ENCODE measurements around the gene FNDC8.
A peak's percentile ranks its signal among the peaks of the same experiment; 100 is the strongest.
"Not testable (repeated sequence)": the region's sequence is repeated elsewhere in the genome, so short reads cannot be mapped to it uniquely, and the experiment has no call there.

The FNDC8 gene

DNA sequence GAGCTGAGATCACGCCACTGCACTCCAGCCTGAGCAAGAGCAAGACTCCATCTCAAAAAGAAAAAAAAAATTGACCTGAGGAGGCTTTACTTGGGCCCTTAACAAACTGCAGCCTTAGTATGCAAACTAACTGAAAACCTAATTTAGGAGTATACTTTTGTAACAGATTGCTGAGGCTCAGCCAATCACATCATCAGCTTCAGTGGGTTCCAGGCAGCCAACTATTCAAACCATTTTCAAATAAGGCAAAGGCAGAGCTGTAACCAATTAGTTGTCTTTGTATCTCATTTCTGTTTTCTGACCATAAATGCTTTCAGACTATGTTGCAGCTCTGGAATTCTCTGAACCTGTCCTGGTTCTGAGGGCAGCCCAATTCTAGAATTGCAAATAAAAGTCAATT, 25.7 kb upstream of the FNDC8 start:
- no peak for DNase-seq (ENCODE audit: low read depth)

- no peak for DNase-seq (ENCODE audit: low read depth)
Observed at GRCh38 chr17:35097776-35098175, 23.6 kb upstream of the FNDC8 start.

- DNase-seq (ENCODE audit: low read depth): no peak
Observed at GRCh38 chr17:35099908-35100307, 21.5 kb upstream of the FNDC8 start.

- no peak for DNase-seq (ENCODE audit: low read depth)
Observed at GRCh38 chr17:35101036-35101435, 20.4 kb upstream of the FNDC8 start.

DNA sequence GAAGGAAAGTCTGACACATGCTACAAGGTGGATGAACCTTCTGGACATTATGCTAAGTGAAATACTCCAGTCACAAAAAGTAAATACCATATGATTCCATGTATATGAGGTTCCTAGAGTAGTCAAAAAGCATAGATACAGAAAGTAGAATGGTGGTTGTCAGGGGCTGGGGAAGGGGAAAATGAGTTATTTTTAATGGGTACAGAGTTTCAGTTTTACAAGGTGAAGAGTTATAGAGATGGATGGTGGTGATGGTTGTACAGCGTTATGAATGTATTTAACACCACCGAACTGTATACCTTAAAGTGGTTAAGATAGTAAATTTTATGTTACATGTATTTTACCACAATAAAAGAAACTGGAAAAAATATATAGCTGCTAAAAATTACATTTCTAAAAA, 19.7 kb upstream of the FNDC8 start:
- DNase-seq (ENCODE audit: low read depth): no peak

DNA sequence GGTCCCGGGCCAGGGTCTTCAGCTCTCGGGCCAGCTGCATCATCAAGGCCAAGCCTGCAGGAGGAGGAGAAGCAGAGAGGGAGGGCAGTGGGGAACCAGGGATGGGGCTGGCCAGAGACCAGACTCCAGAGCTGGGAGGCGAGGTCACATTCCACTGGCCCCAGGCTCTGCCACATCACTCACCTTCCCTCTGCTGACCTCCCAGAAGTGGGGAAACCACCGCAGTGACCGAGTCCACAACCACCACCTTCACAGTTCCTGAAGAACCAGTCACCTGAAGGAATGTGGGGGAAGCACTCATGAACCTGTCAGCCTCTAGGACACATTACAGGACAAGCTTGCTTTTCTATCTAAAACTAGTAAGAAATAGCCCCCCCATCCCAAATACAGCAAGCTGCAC, 18.1 kb upstream of the FNDC8 start:
- no peak for DNase-seq (ENCODE audit: low read depth)

DNA sequence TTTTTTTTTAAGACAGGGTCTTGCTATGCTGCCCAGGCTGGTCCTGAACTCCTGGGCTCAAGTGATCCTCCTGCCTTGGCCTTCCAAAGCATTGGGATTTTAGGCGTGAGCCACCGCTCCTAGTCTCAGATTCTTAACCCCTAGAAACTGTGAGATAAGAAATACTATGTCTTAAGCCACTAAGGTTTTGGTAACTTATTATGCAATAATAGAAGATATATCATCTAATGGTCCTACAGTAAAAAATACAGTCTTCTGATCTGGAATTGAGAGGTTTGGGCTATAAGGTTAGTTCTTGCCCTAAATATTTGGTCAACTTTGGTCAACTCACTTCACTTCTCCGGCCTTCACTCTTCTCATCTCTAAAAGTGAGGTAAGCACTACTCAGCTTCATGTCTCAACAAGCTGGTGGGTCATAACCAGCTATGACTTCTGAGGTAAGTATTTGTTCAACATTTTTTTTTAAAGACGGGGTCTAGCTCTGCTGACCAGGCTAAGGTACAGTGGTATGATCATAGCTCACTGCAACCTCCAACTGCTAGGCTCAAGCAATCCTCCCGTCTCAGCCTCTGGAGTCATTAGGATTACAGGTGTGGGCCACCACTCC, 16.5 kb upstream of the FNDC8 start:
- no peak for DNase-seq (ENCODE audit: low read depth)

DNA sequence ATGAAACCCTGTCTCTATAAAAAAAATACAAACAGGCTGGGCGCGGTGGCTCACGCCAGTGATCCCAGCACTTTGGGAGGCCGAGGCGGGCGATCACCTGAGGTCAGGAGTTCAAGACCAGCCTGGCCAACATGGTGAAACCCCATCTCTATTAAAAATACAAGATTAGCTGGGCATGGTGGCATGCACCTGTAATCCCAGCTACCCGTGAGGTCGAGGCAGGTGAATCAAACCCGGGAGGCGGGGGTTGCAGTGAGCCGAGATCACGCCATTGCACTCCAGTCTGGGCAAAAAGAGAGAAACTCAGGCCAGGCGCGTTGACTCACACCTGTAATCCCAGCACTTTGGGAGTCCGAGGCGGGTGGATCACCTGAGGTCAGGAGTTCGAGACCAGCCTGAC, 10.6 kb upstream of the FNDC8 start:
- not testable (repeated sequence) for DNase-seq (ENCODE audit: low read depth)

DNA sequence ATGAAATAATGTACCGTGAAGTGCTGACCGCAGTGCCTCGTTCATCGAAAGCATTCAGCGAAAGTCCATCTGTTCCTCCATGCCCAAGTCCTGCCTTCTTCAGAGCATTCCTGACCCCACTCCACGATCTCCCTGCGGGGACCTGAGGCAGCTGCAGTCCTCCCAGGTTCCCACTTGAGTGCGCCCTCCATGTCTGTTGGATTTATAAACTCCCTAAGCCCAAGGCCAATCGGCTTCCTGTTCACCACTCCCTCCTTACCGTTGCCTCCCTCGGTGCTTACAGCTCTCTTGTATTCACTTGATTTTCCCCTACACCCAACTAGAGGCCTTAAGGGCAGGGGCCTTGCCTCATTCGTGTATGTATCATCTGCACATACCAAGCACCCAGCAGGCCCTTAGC, 4.6 kb upstream of the FNDC8 start:
- DNase-seq (ENCODE audit: low read depth): no peak

- DNase-seq (ENCODE audit: low read depth): no peak
Observed at GRCh38 chr17:35117984-35118383, 3.4 kb upstream of the FNDC8 start.

- peak; percentile 70 for DNase-seq (ENCODE audit: low read depth)
Observed at GRCh38 chr17:35119370-35120165, 1.8 kb upstream of the FNDC8 start, which contains the start of gene RAD51D. Gene RAD51D, minus strand, starts transcription at chr17:35119860. Its CDS starts 247 bp downstream, at chr17:35119613.

- no peak for DNase-seq (ENCODE audit: low read depth)
Observed at GRCh38 chr17:35127751-35128514, 6.5 kb downstream of the FNDC8 start.

DNA sequence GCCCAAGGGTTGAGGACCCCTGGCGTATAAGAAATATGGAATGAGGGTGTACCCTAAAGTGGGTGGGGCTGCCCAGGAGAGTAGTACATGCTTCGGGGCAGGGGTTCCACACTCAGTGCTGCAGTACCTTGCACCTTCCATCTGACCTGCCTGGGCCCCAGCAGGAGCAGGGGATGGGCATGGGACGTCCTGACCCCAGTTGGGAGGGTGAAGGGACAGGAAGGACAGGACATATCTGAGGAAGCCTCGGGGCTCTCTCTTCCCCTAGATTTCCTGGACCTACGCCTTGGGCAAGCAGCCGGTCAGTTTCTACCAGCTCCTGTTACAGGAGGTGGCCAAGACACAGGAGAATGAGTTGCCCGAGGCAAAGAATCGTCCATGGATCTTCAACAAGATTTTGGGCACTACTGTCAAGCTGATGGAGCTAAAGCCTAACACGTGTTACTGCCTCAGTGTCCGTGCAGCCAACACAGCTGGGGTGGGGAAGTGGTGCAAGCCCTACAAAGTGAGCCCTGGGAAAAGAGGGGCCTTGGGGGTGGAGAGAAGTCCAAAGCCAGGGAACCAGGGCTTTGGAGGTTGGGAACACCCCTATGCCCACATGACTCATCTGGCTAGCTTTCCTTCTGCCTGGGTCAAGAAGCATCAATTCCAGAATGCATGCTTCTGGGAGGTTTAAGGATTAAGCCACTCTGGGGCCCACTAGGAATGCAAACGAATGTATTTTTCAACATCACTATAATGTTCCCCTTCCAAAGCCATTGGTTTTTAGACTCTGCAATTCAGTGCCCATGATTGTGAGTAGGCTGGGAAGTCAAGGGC, 7.9 kb downstream of the FNDC8 start:
- DNase-seq (ENCODE audit: low read depth): no peak

DNA sequence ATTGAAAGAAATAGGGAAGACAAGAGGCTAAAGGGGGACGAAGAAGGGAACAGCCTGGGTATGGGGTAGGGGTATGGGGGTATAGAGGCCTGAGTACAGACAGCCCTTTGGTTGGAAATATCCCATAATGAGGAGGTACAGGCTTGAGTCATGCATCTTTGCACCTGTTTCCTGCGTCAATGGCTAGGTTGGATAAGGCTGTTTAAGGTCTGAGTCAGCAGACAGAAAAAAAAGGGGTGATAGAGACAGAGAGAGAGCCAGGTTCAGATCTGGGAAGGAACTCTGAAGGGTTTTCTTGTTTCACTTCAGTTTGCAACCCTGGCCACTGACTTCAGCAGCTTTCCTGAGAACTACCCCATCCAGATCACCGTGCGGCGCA, 8.5 kb downstream of the FNDC8 start:
- DNase-seq (ENCODE audit: low read depth): no peak

- DNase-seq (ENCODE audit: low read depth): no peak
Observed at GRCh38 chr17:35130392-35130791, 9.0 kb downstream of the FNDC8 start.

- no peak for DNase-seq (ENCODE audit: low read depth)
Observed at GRCh38 chr17:35132099-35132498, 10.7 kb downstream of the FNDC8 start.

- DNase-seq (ENCODE audit: low read depth): no peak
Observed at GRCh38 chr17:35132816-35133550, 11.6 kb downstream of the FNDC8 start.

DNA sequence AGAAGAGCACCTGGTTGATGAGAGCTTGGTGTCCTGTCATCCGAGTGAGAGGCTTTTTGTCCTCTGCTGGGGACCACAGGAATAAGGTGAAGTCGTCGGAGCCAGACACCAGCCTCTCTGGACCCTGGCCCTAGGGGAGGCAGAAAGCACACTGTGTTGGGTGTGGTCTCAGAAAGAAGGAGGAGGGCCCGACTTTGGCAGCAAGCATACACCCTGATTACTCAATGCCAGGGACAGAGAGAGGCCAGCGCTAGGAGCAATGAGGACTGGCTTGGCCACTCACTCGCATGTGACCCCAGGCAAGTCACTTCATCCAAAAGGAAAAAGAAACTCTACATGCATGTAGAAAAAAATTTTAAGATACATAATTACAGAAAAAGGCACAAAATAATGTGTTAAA, 13.9 kb downstream of the FNDC8 start:
- no peak for DNase-seq (ENCODE audit: low read depth)

GRCh38 chr17:35138218-35138617, 16.8 kb downstream of the FNDC8 start:
- no peak for DNase-seq (ENCODE audit: low read depth)

GRCh38 chr17:35141681-35142466, 20.5 kb downstream of the FNDC8 start, which contains the start of gene NLE1:
Gene NLE1, minus strand, starts transcription at chr17:35142303. Its CDS starts 28 bp downstream, at chr17:35142275.
- DNase-seq (ENCODE audit: low read depth): peak; percentile 83

- DNase-seq (ENCODE audit: low read depth): no peak
Observed at GRCh38 chr17:35142467-35142796, 21.0 kb downstream of the FNDC8 start.

All from activated T-helper 1 cell treated with Interleukin-2 at 50 U/mL for 16 hours (primary cell).